Body of pancreas (tissue), 4 donors: ENCODE measurements around the gene RPL3. TPM values are rescaled to one million over a fixed set of nuclear protein-coding genes. Genes with fewer than 3 reads are reported as not detected.

Source experiments
- ATAC-seq: fragments of 150-250 bp; one replicate; pipeline ENCODE4 v1.9.1; 2016
- DNase-seq, 4 donors: peaks; one replicate each; pipeline ENCODE4 v3.0.0-alpha.2; 2019
- H3K27ac ChIP-seq, 4 donors: fragments of 200-600 bp; sonication (generic); 1 replicate in 3 of 4; 2 replicates in 1 of 4; pipeline versions ENCODE4 v1.5.1 to v1.6.1; 2016 to 2019; ENCODE audit warnings: mild to moderate bottlenecking in 1 of 4, mixed read lengths in 1 of 4, moderate library complexity in 1 of 4
- H3K27me3 ChIP-seq, 2 donors: fragments of 200-600 bp; sonication (generic); one replicate each; pipeline ENCODE4 v1.6.0; 2016; ENCODE audit warnings: mild to moderate bottlenecking in 1 of 2
- H3K36me3 ChIP-seq, 2 donors: fragments of 200-600 bp; sonication (generic); replicated peaks in 1 of 2; 2 replicates each; pipeline ENCODE4 v1.5.1; 2016; ENCODE audit warnings: low read depth in 2 of 2; ENCODE audit not compliant: insufficient read depth in 1 of 2
- H3K4me1 ChIP-seq: fragments of 200-600 bp; sonication (generic); one replicate; pipeline ENCODE4 v1.6.0; 2016
- H3K4me3 ChIP-seq, 2 donors: fragments of 200-600 bp; sonication (generic); 1 replicate in 1 of 2; 2 replicates in 1 of 2; pipeline ENCODE4 v1.5.1; 2016 to 2019
- H3K9me3 ChIP-seq, 3 donors: fragments of 200-600 bp; sonication (generic); 1 replicate in 2 of 3; 2 replicates in 1 of 3; pipeline ENCODE4 v1.5.1; 2016
- CTCF ChIP-seq, 7 experiments: fragments of 450-650 bp in 4 of 7; fragments of 200-600 bp in 3 of 7; sonication (generic) in 3 of 7; IDR thresholded peaks; one replicate each; pipeline ENCODE4 v1.5.1; 2016 to 2019; ENCODE audit warnings: antibody characterized with exemption in 7 of 7
- POLR2A ChIP-seq, 3 donors: fragments of 450-650 bp; IDR thresholded peaks; one replicate each; pipeline ENCODE4 v1.6.1; 2016; ENCODE audit warnings: antibody characterized with exemption in 3 of 3, mild to moderate bottlenecking in 2 of 3
- WGBS, 2 donors: methylation state at CpG; one replicate each; pipeline ENCODE4 v1.1.5; 2017; 5-methylcytosine and 5-hydroxymethylcytosine counted together
- intact Hi-C: fragments of 100-400 bp; cut with DNase I; formaldehyde crosslinking; loops from one replicate; pipeline ENCODE4 v1.15.1; 2023
- total RNA-seq, 2 donors: library from RNA; depleted of rRNA; stranded (reverse); fragments of >200 nt; gene quantifications; one replicate each; pipeline ENCODE4 v1.1.0, GENCODE V29; 2016

Gene RPL3
- total RNA-seq, 2 donors from 2014 or later, result 1,625 to 1,893 TPM

- Histone ChIP-seq H3K36me3 (peaks cover 32 to 42% of the 10 kb centered on the region in 2 donors), H3K27ac (no peak overlapping the region), H3K9me3 (no peaks in the 10 kb centered on the region), H3K27me3 (no peaks in the 10 kb centered on the region), H3K4me1 (peaks cover 34% of the 10 kb centered on the region), H3K4me3 (no peak overlapping the region)
- no peak for DNase-seq
- 86 to 92% methylated on average over 3 to 19 of the region's 19 CpGs for WGBS, 2 donors
- intact Hi-C loops, result loop anchor here (5.0 kb wide), 2 partner anchors 69 to 139 kb away; partner anchors contain the start of gene PDGFB
- ATAC-seq, result no peak
- TF ChIP-seq CTCF (IDR thresholded peaks at IDR 0.05), result no peak
- peak in 1 of 3 donors; percentile 5 for TF ChIP-seq POLR2A (IDR thresholded peaks at IDR 0.05)
Measured at GRCh38 chr22:39311592-39312400, 7.6 kb downstream of the RPL3 start.

- peak overlapping the region in 1 of 4 donors; percentile 1 for H3K27ac ChIP-seq
- ATAC-seq, result no peak
- peaks cover 17% of the 10 kb centered on the region for H3K4me1 ChIP-seq
Measured at GRCh38 chr22:39309881-39310714, 9.3 kb downstream of the RPL3 start.

GRCh38 chr22:39309364-39309861 is 10.0 kb downstream of the RPL3 start:
- H3K27me3 ChIP-seq, result no peaks in the 10 kb centered on the region
- DNase-seq, result no peak
- H3K9me3 ChIP-seq, result no peaks in the 10 kb centered on the region
- H3K36me3 ChIP-seq, result peaks cover 15 to 26% of the 10 kb centered on the region in 2 donors
- H3K27ac ChIP-seq, result peak overlapping the region in 2 of 4 donors; percentile 47 to 51
- H3K4me1 ChIP-seq, result peaks cover 11% of the 10 kb centered on the region
- WGBS, 2 donors, result 80 to 89% methylated on average over 16 to 18 of the region's 18 CpGs
- intact Hi-C loops, result no loop called here
- ATAC-seq, result no peak
- no peak overlapping the region for H3K4me3 ChIP-seq
- TF ChIP-seq CTCF (IDR thresholded peaks at IDR 0.05), result no peak
- no peak for TF ChIP-seq POLR2A (IDR thresholded peaks at IDR 0.05)

More at GRCh38 chr22:39309881-39310714, 9.3 kb downstream of the RPL3 start:
- H3K4me3 ChIP-seq, result no peak overlapping the region
- TF ChIP-seq POLR2A (IDR thresholded peaks at IDR 0.05) (no peak), CTCF (IDR thresholded peaks at IDR 0.05) (no peak)
- 68 to 75% methylated on average over 13 to 16 of the region's 16 CpGs for WGBS, 2 donors
- no peaks in the 10 kb centered on the region for H3K9me3 ChIP-seq
- intact Hi-C loops, result loop anchor here (5.0 kb wide), 2 partner anchors 68 to 138 kb away; partner anchors contain the start of gene PDGFB
- H3K36me3 ChIP-seq, result peaks cover 22 to 33% of the 10 kb centered on the region in 2 donors
- H3K27me3 ChIP-seq, result no peaks in the 10 kb centered on the region
- DNase-seq, result no peak

GRCh38 chr22:39308614-39309363 is 10.6 kb downstream of the RPL3 start:
- ATAC-seq (no peak), DNase-seq (peak in 3 of 4 donors; percentile 42 to 68 (median 65))
- TF ChIP-seq POLR2A (IDR thresholded peaks at IDR 0.05) (no peak), CTCF (IDR thresholded peaks at IDR 0.05) (no peak)
- 53 to 66% methylated on average over 22 to 24 of the region's 24 CpGs for WGBS, 2 donors
- H3K27me3 ChIP-seq, result no peaks in the 10 kb centered on the region
- peak overlapping the region in 2 of 4 donors; percentile 47 to 51 for H3K27ac ChIP-seq
- intact Hi-C loops, result no loop called here
- no peak overlapping the region for H3K4me3 ChIP-seq
- H3K9me3 ChIP-seq, result no peaks in the 10 kb centered on the region
- H3K36me3 ChIP-seq, result peaks cover 11 to 20% of the 10 kb centered on the region in 2 donors
- H3K4me1 ChIP-seq, result peaks cover 6% of the 10 kb centered on the region
